ENCODE data around the gene M1AP. TPM values are rescaled to one million over a fixed set of nuclear protein-coding genes. Genes with fewer than 3 reads are reported as not detected.

Gene M1AP
- total RNA-seq, 1 experiment from 2014 or later = 7.6 TPM

GRCh38 chr2:74515271-74515980, 132.7 kb downstream of the M1AP start:
- Mint-ChIP-seq H3K27ac (no peak overlapping the region), H3K4me3 (peak overlapping the region; percentile 51 to 78), H3K9me3 (peaks cover 13 to 17% of the 10 kb centered on the region in 2 experiments), H3K27me3 (ENCODE audit: low read depth) (peaks cover 98% of the 10 kb centered on the region), H3K36me3 (ENCODE audit: insufficient read depth in 1 of 3, low read depth in 3 of 3) (peaks cover 5 to 8% (median 6%) of the 10 kb centered on the region in 3 experiments; a peak in 6 of 7 replicates), H3K4me1 (peaks cover 12 to 14% of the 10 kb centered on the region in 2 experiments)
- Histone ChIP-seq H3K14ac (ENCODE audit: insufficient read depth, low read length) (no peak overlapping the region), H3K79me2 (ENCODE audit: insufficient read depth, low read length) (no peaks in the 10 kb centered on the region), H2BK12ac (ENCODE audit: insufficient read length, low read depth, low read length) (no peak overlapping the region), H3K4ac (ENCODE audit: low read depth, low read length) (no peak overlapping the region), H4K5ac (ENCODE audit: insufficient read length, low read depth, low read length) (no peak overlapping the region), H3K79me1 (ENCODE audit: insufficient read depth, low read depth, low read length, poor library complexity, severe bottlenecking) (no peaks in the 10 kb centered on the region), H2AK5ac (ENCODE audit: insufficient read length, low read length) (no peak overlapping the region), H2BK15ac (ENCODE audit: low read depth, low read length) (no peak overlapping the region), H3K23ac (ENCODE audit: insufficient read length, low read depth, low read length) (no peak overlapping the region), H3K27me3 (ENCODE audit: insufficient read depth, low read length) (peaks cover 86% of the 10 kb centered on the region), H3K4me1 (ENCODE audit: insufficient read depth, low read length) (no peaks in the 10 kb centered on the region), H4K20me1 (ENCODE audit: control insufficient read depth, insufficient read depth, insufficient read length) (no peaks in the 10 kb centered on the region), H4K91ac (ENCODE audit: insufficient read length, low read depth, low read length) (no peak overlapping the region), H2BK120ac (ENCODE audit: low read depth, low read length, poor library complexity, severe bottlenecking) (no peak overlapping the region), H3K4me2 (ENCODE audit: insufficient read depth, insufficient read length, low read length) (peak overlapping the region; percentile 49), H2AFZ (ENCODE audit: low read length) (no peak overlapping the region), H3K9me3 (ENCODE audit: control insufficient read depth, low read depth, low read length) (no peaks in the 10 kb centered on the region), H3K56ac (ENCODE audit: insufficient read length, low read depth, low read length) (no peak overlapping the region), H3K18ac (ENCODE audit: insufficient read length, low read depth, low read length) (no peak overlapping the region), H4K8ac (replicated peaks; ENCODE audit: insufficient read length, low read depth, low read length) (no peak overlapping the region), H3T11ph (ENCODE audit: low read length) (no peak overlapping the region), H3K23me2 (ENCODE audit: insufficient read length, low read depth, low read length, poor library complexity, severe bottlenecking) (peaks cover 19% of the 10 kb centered on the region), H3K27ac (ENCODE audit: insufficient read length, low read depth, low read length) (no peak overlapping the region), H3K9ac (ENCODE audit: extremely low read depth, insufficient read length, low read length) (no peak overlapping the region), H2BK5ac (ENCODE audit: insufficient read length, low read length) (no peak overlapping the region), H2BK20ac (ENCODE audit: low read depth, low read length, poor library complexity, severe bottlenecking) (no peak overlapping the region)
- TF ChIP-seq CTCF (conservative IDR thresholded peaks at IDR 0.05) = no peak
- peak; percentile 78 for DNase-seq
- WGBS (ENCODE audit: extremely low coverage, insufficient read length, low lambda C conversion rate) = no CpG with 5 or more reads among the region's 60 CpGs
